Mononuclear cell (primary cell): ENCODE measurements around the gene DDX4. TPM values are rescaled to one million over a fixed set of nuclear protein-coding genes. Genes with fewer than 3 reads are reported as not detected.
"Not testable (repeated sequence)": the region's sequence is repeated elsewhere in the genome, so short reads cannot be mapped to it uniquely, and the experiment has no call there.

Experiments
- H3K27me3 ChIP-seq: 2 replicates; pipeline ENCODE4 v1.6.0; 2011; ENCODE audit warnings: low read length, control low read depth; ENCODE audit not compliant: insufficient read depth
- H3K4me1 ChIP-seq: 2 replicates; pipeline ENCODE4 v1.5.1; 2011; ENCODE audit warnings: mild to moderate bottlenecking, low read length, control low read depth; ENCODE audit not compliant: insufficient read depth
- H3K4me3 ChIP-seq: 2 replicates; pipeline ENCODE4 v1.5.1; 2011; ENCODE audit warnings: mild to moderate bottlenecking, low read length, moderate library complexity
- H3K9me3 ChIP-seq: 2 replicates; pipeline ENCODE4 v1.5.1; 2011; ENCODE audit warnings: low read depth, mild to moderate bottlenecking, control low read depth, low read length
- total RNA-seq: library from RNA; depleted of rRNA; stranded (reverse); fragments of >200 nt; gene quantifications from one replicate; pipeline ENCODE4 v1.2.3, GENCODE V29; 2012

The DDX4 gene
- total RNA-seq, 1 donor: not detected

DNA sequence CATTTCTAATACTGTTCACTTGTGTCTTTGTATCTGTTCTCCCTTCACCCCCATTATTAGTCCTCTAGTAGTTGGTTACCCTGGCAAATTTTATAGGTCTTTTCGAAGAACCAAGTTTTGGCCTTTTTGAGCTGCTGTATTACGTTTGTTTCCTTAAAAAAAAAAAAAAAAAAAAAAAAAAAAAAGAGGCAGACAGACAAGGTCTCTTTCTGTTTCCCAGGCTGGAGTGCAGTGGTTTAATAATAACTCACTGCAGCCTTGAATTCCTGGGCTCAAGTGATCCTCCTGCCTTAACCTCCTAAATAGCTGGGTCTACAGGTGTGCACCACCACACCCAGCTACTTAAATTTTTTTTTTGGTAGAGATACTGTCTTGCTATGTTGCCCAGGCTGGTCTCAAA is 20.9 kb downstream of the DDX4 start:
- H3K9me3 ChIP-seq: no peaks in the 10 kb centered on the region
- H3K27me3 ChIP-seq: peaks cover 23% of the 10 kb centered on the region
- no peaks in the 10 kb centered on the region for H3K4me1 ChIP-seq
- H3K4me3 ChIP-seq: no peak overlapping the region

DNA sequence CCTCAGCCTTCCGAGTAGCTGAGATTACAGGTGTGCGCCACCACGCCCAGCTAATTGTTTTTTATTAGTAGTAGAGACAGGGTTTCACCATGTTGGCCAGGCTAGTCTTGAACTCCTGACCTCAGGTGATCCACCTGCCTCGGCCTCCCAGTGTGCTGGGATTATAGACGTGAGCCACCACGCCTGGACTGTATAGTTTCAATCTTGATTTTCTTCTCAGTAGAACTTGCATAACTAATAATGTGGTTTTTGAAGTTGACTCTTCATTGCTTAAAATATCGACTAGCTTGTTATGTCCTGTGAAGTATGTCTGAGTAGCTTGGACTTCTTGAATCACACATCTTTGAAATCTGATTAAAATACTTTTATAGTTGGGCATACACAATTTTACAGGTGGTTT is 23.9 kb downstream of the DDX4 start:
- not testable (repeated sequence) for H3K4me3 ChIP-seq, H3K9me3 ChIP-seq, H3K4me1 ChIP-seq
- H3K27me3 ChIP-seq: peaks cover 23% of the 10 kb centered on the region

DNA sequence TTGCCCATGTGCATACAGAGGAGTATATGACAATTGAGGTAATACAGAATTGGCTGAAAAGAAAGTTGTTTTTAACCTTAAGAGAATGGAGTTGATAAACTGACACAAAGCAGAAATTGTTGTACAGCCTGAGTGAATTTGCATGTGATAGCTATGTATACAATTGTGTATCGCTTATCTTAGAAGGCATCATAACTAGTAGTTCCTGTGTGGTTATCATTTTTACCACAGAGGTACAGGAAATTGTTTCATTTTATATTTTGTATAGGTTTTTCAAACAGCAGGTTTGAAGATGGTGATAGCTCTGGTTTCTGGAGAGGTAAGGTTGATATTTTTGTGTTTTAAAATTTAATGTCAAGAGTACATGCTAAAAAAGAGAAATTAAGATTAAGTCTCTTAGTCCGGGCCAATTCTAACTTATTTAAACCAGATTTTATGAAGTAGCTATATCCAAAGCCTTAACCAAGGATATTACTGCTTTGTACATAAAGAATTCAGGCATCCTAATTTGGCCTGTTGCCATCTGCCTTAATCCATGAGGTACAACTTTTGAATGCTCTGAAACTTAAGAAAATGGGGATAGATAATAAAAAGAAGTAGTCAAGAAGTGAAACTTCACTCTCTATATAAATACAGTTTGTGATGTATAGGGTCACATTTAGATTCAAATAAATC is 26.0 kb downstream of the DDX4 start:
- Histone ChIP-seq H3K4me1 (no peaks in the 10 kb centered on the region), H3K4me3 (no peak overlapping the region), H3K9me3 (no peaks in the 10 kb centered on the region), H3K27me3 (peaks cover 16% of the 10 kb centered on the region)

DNA sequence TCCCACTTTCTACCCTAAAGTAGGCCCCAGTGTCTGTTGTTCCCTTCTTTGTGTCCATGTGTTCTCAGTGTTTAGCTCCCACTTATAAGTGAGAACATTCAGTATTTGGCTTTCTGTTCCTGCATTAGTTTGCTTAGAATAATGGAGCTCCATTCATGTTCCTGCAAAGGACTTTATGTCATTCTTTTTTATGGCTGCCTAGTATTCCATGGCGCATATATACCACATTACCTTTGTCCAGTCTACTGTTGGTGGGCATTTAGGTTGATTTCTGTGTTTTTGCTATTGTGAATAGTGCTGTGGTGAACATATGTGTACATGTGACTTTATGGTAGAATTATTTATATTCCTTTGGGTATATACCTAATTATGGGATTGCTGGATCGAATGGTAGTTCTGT is 30.4 kb downstream of the DDX4 start:
- H3K9me3 ChIP-seq: no peaks in the 10 kb centered on the region
- H3K4me3 ChIP-seq: no peak overlapping the region
- H3K4me1 ChIP-seq: no peaks in the 10 kb centered on the region
- no peaks in the 10 kb centered on the region for H3K27me3 ChIP-seq

DNA sequence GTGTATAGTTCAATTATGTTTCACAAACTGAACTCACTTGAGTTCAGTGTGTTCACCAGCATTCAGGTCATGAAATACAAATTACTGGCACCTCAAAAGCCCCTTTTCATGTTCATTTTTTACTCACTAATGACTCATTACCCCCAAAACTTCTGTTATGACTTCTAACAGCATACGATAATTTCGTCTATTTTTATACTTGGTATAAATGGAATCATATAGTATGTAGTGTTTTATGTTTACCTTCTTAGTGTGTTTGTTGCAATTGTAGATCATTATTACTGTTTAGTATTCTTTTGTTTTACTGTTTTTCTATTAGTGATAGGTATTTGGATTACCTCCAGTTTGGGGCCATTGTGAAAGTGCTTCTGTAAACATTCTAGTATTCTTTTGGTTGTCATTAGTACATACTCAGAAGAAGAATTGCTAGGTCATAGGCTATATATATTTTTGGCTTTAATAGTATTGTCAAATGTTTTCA is 33.4 kb downstream of the DDX4 start:
- Histone ChIP-seq H3K4me1 (no peaks in the 10 kb centered on the region), H3K9me3 (no peaks in the 10 kb centered on the region)

DNA sequence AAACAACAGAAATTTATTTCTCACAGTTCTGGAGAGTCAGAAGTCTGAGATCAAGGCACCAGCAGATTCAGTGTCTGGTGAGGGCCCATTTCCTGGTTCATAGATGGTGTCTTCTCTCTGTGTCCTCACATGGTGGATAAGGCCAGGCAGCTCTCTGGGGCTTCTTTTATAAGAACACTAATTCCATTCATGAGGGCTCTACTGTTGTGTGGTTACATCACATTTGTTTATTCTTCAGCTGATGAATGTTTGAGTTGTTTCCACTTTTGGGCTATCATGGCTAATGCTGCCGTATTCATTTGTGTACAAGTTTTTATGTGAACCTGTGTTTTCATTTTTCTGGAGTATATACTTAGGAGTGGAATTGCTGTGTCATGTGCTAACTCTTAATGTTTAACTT is 35.2 kb downstream of the DDX4 start:
- Histone ChIP-seq H3K4me3 (no peak overlapping the region), H3K9me3 (no peaks in the 10 kb centered on the region), H3K27me3 (no peaks in the 10 kb centered on the region), H3K4me1 (no peaks in the 10 kb centered on the region)

More for the DNA sequence above, 33.4 kb downstream of the DDX4 start:
- no peak overlapping the region for H3K4me3 ChIP-seq
- no peaks in the 10 kb centered on the region for H3K27me3 ChIP-seq

DNA sequence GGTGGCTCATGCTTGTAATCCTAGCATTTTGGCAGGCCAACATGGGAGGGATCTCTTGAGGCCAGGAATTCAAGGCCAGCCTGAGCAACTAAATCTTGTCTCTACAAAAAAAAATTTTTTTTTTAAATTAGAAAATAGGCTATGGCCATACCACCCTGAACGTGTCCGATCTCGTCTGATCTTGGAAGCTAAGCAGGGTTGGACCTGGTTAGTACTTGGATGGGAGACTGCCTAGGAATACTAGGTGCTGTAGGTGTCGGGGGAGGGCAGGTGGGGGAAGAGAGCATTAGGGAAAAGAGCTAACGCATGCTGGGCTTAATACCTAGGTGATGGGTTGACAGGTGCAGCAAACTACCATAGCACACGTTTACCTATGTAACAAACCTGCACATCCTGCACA is 39.5 kb downstream of the DDX4 start:
- Histone ChIP-seq H3K4me1 (no peaks in the 10 kb centered on the region), H3K9me3 (no peaks in the 10 kb centered on the region), H3K27me3 (no peaks in the 10 kb centered on the region), H3K4me3 (no peak overlapping the region)

DNA sequence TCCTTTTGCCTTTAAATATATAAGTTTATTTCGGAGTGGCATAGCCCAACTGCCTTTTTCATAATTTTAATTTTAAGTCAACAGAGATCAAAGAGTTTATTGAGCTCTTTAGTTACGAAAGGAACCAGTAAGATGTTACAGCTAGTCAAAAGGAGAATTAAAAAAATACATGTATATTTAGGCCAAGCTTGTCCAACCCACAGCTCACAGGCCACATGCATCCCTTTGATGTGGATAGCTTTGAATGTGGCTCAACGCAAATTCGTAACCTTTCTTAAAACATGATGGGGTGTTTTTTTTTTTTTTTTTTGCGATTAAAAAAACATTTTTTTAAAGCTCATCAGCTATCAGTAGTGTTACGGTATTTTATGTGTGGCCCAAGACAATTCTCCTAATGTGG is 63.1 kb downstream of the DDX4 start:
- Histone ChIP-seq H3K4me3 (no peak overlapping the region), H3K9me3 (no peaks in the 10 kb centered on the region), H3K27me3 (no peaks in the 10 kb centered on the region), H3K4me1 (no peaks in the 10 kb centered on the region)

DNA sequence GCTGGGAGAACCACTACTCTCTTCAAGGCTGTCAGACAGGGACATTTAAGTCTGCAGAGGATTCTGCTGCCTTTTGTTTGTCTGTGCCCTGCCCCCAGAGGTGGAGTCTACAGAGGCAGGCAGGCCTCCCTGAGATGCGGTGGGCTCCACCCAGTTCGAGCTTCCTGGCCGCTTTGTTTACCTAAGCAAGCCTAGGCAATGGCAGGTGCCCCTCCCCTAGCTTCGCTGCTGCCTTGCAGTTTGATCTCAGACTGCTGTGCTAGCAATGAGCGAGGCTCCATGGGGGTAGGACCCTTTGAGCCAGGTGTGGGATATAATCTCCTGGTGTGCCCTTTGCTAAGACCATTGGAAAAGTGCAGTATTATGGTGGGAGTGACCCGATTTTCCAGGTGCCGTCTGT is 71.0 kb downstream of the DDX4 start:
- not testable (repeated sequence) for H3K4me3 ChIP-seq, H3K9me3 ChIP-seq, H3K27me3 ChIP-seq, H3K4me1 ChIP-seq

DNA sequence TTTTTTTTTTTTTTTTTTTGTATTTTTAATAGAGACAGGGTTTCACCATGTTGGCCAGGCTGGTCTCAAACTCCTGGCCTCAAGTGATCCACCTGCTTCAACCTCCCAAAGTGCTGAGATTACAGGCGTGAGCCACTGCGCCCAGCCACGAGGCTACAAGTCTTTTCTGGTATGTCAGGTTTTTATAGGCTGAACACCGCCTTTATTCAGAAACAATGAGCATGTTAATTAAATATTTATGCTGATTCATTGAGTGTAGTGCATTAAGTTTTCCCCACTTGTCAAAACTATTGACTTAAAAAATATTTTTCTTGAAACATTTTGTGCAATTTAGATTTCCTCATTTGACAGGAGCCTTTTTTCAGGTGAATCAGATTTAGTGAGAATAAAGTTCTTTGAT is 78.1 kb downstream of the DDX4 start:
- H3K9me3 ChIP-seq, H3K4me3 ChIP-seq, H3K4me1 ChIP-seq: not testable (repeated sequence)
- H3K27me3 ChIP-seq: peaks cover 19% of the 10 kb centered on the region

DNA sequence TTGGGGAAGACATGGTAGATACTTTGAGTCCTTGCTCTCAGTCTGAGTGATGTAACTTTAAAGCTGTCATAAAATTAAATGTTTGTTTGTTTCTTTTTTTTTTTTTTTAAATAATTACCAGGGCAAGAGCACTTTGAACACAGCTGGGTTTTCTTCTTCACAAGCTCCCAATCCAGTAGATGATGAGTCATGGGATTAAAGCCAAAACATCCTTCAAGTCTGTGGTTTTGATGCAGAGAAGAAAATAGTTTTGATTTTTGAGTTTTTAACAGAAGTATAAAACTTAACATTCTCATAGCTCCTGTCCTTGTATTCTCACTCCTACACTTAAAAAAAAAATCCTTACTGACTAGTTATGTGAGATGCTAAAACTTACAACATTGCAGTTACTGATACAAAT is 78.5 kb downstream of the DDX4 start:
- Histone ChIP-seq H3K4me1 (no peaks in the 10 kb centered on the region), H3K9me3 (no peaks in the 10 kb centered on the region), H3K27me3 (peaks cover 24% of the 10 kb centered on the region), H3K4me3 (no peak overlapping the region)

DNA sequence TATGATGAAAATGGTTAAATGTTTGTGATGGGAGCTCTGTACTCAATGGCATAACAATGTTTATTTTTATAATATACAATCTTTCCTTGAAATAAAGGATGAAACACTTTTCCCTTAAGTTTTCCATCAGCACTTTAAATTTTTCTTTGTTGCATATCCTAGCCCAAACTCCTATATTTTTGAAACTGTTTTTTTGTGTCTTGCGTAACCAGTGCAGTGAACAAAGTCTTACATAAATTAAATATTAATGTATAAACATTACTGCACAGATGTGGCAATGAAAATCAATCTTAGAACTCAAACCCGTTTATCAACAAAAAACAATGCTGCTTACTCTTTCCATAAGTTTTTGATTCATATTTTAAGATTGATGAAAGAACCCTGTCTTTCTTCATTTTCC is 79.2 kb downstream of the DDX4 start:
- no peaks in the 10 kb centered on the region for H3K9me3 ChIP-seq
- no peak overlapping the region for H3K4me3 ChIP-seq
- H3K27me3 ChIP-seq: peaks cover 30% of the 10 kb centered on the region
- H3K4me1 ChIP-seq: peaks cover 6% of the 10 kb centered on the region

DNA sequence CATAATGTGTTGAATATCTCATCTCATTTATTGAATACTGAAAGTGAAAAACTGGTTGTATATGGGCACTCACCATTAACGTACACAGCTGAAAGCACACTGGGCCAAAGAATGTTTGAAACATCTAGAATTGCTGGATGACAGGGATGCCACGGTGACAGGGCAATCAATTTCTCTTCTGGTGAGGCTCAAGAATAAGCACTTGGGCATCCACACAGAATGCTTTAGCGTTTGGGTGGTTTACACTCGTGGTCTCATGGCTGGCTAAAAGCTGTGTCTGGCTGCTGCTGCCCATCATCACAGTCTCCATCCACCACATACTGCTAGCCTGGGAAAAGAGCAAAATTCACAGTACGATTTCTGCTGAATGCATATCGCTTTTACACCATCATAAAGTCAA is 82.6 kb downstream of the DDX4 start:
- Histone ChIP-seq H3K4me1 (peaks cover 8% of the 10 kb centered on the region), H3K4me3 (no peak overlapping the region), H3K27me3 (peaks cover 47% of the 10 kb centered on the region), H3K9me3 (no peaks in the 10 kb centered on the region)

DNA sequence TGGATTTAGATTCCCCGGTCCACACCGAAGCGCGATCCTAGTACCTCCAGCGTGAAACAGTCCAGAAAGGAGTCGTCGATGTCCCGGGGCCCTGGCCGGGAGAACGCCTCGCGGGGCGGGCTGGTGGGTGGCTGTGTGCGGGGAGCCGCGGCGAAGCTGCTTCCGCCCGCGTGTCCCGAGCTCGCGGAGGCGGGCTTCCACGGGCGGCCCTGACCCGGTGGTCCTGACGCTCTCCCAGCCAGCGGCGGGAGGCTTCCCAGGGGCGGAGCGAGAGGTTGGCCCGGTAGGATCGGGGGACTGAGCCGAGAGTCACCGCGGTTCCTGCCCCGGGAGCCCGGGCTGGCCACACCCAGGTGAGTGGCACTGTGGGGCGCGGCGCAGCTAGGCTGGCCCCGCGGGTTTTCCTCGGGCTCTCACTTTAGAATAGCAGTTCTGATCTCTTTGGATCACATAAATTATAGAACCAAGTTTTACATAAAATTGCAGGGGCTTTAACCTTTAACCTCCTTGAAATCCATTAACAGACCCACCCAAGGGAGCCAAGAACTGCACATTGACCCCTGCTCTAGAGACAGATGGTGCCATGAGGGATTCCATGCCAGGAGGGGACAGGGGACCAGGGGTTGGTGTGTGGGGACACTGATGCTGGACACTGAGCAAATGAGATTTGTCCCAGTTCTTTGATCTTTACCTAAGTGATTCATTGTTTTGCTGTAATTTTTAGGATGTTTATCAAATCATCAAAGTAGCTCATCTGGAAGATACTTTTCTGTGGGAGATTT is 84.1 kb downstream of the DDX4 start:
- Histone ChIP-seq H3K27me3 (peaks cover 47% of the 10 kb centered on the region), H3K9me3 (no peaks in the 10 kb centered on the region), H3K4me3 (no peak overlapping the region), H3K4me1 (peaks cover 8% of the 10 kb centered on the region)

DNA sequence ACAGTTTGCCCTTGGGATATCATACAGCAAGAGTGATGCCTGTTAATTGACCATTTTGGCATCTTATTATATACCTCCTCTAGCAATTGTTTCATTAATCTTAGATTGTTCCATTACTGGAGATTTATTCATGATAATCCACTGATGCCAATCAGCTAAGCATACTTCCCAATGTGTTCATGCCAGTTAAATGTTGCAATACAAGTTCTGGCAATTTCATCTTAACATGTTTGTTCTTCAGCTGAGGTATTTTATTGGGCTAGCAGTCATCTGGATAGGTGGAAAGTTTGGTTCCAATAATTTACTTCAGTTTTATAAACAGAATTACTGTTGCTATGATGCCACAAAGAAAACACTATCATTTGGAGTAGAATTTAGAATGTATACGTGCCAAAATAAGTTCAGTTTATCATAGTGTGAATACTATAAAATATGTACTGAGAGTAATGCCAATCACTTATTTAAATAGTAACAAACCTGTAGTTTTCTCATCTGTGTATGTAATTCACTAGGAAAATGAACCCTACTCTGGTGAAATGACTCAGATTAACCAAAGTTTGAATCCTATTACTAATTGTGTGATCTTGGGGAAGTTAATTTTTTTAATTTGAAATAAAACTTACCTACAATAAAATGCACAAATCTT is 85.4 kb downstream of the DDX4 start:
- H3K27me3 ChIP-seq: peaks cover 41% of the 10 kb centered on the region
- H3K9me3 ChIP-seq: no peaks in the 10 kb centered on the region
- peaks cover 8% of the 10 kb centered on the region for H3K4me1 ChIP-seq
- H3K4me3 ChIP-seq: no peak overlapping the region
